Skin of body (tissue), 2 donors: ENCODE results near the gene MYH8. TPM values are rescaled to one million over a fixed set of nuclear protein-coding genes. Genes with fewer than 3 reads are reported as not detected.

Source experiments
- DNase-seq: peaks from one replicate; lab custom pipeline; 2025; lab: John Stamatoyannopoulos, UW
- total RNA-seq: library from RNA; depleted of rRNA; stranded (reverse); fragments of >200 nt; gene quantifications from one replicate; pipeline ENCODE4 v1.2.3, GENCODE V29; 2014

The MYH8 gene
- total RNA-seq, 1 donor from 2014 or later = 442 TPM

- no peak for DNase-seq
These were observed 37.6 kb downstream of the MYH8 start for GRCh38 chr17:10384175-10384574.

- no peak for DNase-seq
These were observed 40.9 kb downstream of the MYH8 start for GRCh38 chr17:10380631-10381408.

- no peak for DNase-seq
These were observed 48.8 kb downstream of the MYH8 start, which contains the start of gene MYH13 for GRCh38 chr17:10372906-10373305. TSS of gene MYH13 (minus strand) at chr17:10373006. CDS start at chr17:10364530, 8,476 bp downstream.

GRCh38 chr17:10370016-10370608 lies 51.6 kb downstream of the MYH8 start:
- no peak for DNase-seq

- no peak for DNase-seq
These were observed 52.5 kb downstream of the MYH8 start for GRCh38 chr17:10369239-10369638.

GRCh38 chr17:10368561-10368960 lies 53.2 kb downstream of the MYH8 start:
- no peak for DNase-seq

GRCh38 chr17:10360578-10360977 lies 61.2 kb downstream of the MYH8 start:
- no peak for DNase-seq

GRCh38 chr17:10357768-10358167 lies 64.0 kb downstream of the MYH8 start:
- no peak for DNase-seq

GRCh38 chr17:10354651-10355050 lies 67.1 kb downstream of the MYH8 start:
- no peak for DNase-seq

- DNase-seq = no peak
These were observed 68.9 kb downstream of the MYH8 start for GRCh38 chr17:10352893-10353292.

GRCh38 chr17:10349403-10349802 lies 72.3 kb downstream of the MYH8 start:
- no peak for DNase-seq

- DNase-seq = no peak
These were observed 76.9 kb downstream of the MYH8 start for GRCh38 chr17:10344816-10345215.

Other genes with a start within 250 kb of the MYH8 start
- 60.8 TPM for gene GAS7, start 223.3 kb downstream of the MYH8 start, total RNA-seq
- gene MYH13, start 48.9 kb downstream of the MYH8 start, total RNA-seq = under 0.01 TPM
- under 0.01 TPM for gene MYH4, start 47.6 kb upstream of the MYH8 start, total RNA-seq
- 3.2 TPM for gene MYH1, start 96.6 kb upstream of the MYH8 start, total RNA-seq
- gene MYH2, start 127.7 kb upstream of the MYH8 start, total RNA-seq = 79.7 TPM
- 1,094 TPM for gene MYH3, start 235.4 kb upstream of the MYH8 start, total RNA-seq